GM12878 (cell line): ENCODE results near the gene ACTN2. TPM values are rescaled to one million over a fixed set of nuclear protein-coding genes. Genes with fewer than 3 reads are reported as not detected.
A peak's percentile ranks its signal among the peaks of the same experiment; 100 is the strongest.

Experiments used
- ATAC-seq: fragments of 200-7000 bp; cut with Tn5 transposase; 3 replicates; pipeline ENCODE4 v1.9.1; 2020; ENCODE audit warnings: mild to moderate bottlenecking, moderate library complexity
- BruUV-seq: library from RNA; stranded (reverse); fragments of 400-500 nt; replicated peaks from 2 replicates; lab custom pipeline; 2021; lab: Mats Ljungman, UMichigan
- CTCF ChIA-PET: fragments of 300-600 bp; sonication (Branson Sonifier 250); formaldehyde crosslinking; extraction: SDS; loops from one replicate; lab custom pipeline; 2021; ENCODE audit warnings: inconsistent platforms; lab: Yijun Ruan, JAX
- POLR2A ChIA-PET: fragments of 350-600 bp; formaldehyde crosslinking; extraction: SDS; loops from one replicate; lab custom pipeline; 2021; ENCODE audit warnings: inconsistent platforms; lab: Charles Lee
- RAD21 ChIA-PET: fragments of 300-600 bp; sonication (Branson Sonifier 250); formaldehyde crosslinking; loops from one replicate; lab custom pipeline; 2023; ENCODE audit warnings: antibody characterized with exemption; ENCODE audit not compliant: unreplicated experiment; lab: Charles Lee
- SMC1A ChIA-PET: fragments of 300-600 bp; sonication (Branson Sonifier 250); formaldehyde crosslinking; loops from one replicate; lab custom pipeline; 2023; ENCODE audit not compliant: unreplicated experiment, uncharacterized antibody; lab: Charles Lee
- DNase-seq: peaks from one replicate; pipeline ENCODE4 v3.0.0-alpha.2; 2011; ENCODE audit warnings: low read depth, low spot score
- FAIRE-seq: peaks from 3 replicates; lab custom pipeline; 2011; peaks lifted over from hg19 to GRCh38; lab: Jason Lieb, UNC
- H2AFZ ChIP-seq: 2 replicates; pipeline ENCODE4 v1.6.0; 2011; ENCODE audit warnings: low read depth, low read length, control low read depth; ENCODE audit not compliant: control insufficient read depth
- H3K27ac ChIP-seq: 2 replicates; pipeline ENCODE4 v1.5.1; 2011; ENCODE audit warnings: control low read depth; ENCODE audit not compliant: control insufficient read depth, insufficient read depth
- H3K27me3 ChIP-seq, 2 experiments: replicated peaks in 1 of 2; 2 replicates each; pipeline versions ENCODE4 v1.6.0 to v1.6.1; 2011; ENCODE audit warnings: low read length in 1 of 2; ENCODE audit not compliant: control insufficient read depth in 2 of 2, insufficient read depth in 2 of 2
- H3K36me3 ChIP-seq, 2 experiments: 2 replicates each; pipeline ENCODE4 v1.5.1; 2011; ENCODE audit warnings: low read length in 1 of 2; ENCODE audit not compliant: control insufficient read depth in 2 of 2, insufficient read depth in 2 of 2
- H3K4me1 ChIP-seq: 2 replicates; pipeline ENCODE4 v1.6.1; 2011; ENCODE audit warnings: mild to moderate bottlenecking, low read length, moderate library complexity, mixed read lengths; ENCODE audit not compliant: control insufficient read depth, insufficient read depth
- H3K4me2 ChIP-seq: 2 replicates; pipeline ENCODE4 v1.6.0; 2011; ENCODE audit warnings: control low read depth; ENCODE audit not compliant: control insufficient read depth, insufficient read depth
- H3K4me3 ChIP-seq: fragments of 200-600 bp; sonication (generic); 2 replicates; pipeline ENCODE4 v1.5.1; 2016
- H3K79me2 ChIP-seq: 2 replicates; pipeline ENCODE4 v1.6.0; 2011; ENCODE audit warnings: low read length; ENCODE audit not compliant: control insufficient read depth, insufficient read depth
- H3K9ac ChIP-seq: 2 replicates; pipeline ENCODE4 v1.8.0; 2011; ENCODE audit warnings: low read length, control low read depth, mixed read lengths; ENCODE audit not compliant: control insufficient read depth, insufficient read depth
- H3K9me3 ChIP-seq: replicated peaks from 3 replicates; pipeline ENCODE4 v1.5.1; 2011; ENCODE audit warnings: mild to moderate bottlenecking, low read length; ENCODE audit not compliant: control insufficient read depth, insufficient read depth
- H4K20me1 ChIP-seq: 2 replicates; pipeline ENCODE4 v1.6.0; 2011; ENCODE audit not compliant: control insufficient read depth, insufficient read depth
- EP300 ChIP-seq, 2 experiments: fragments of 150-350 bp in 1 of 2; IDR thresholded peaks; 2 replicates each; pipeline ENCODE4 v1.6.1; 2011 to 2012; ENCODE audit warnings: low read depth in 2 of 2, low read length in 2 of 2, borderline replicate concordance in 1 of 2, improper control_type of control experiment in 1 of 2, inconsistent platforms in 1 of 2; ENCODE audit not compliant: control insufficient read depth in 1 of 2
- ETV6 ChIP-seq, 2 experiments: fragments of 450-650 bp in 1 of 2; IDR thresholded peaks in 1 of 2; conservative IDR thresholded peaks in 1 of 2; 2 replicates each; pipeline ENCODE4 v1.6.1; 2014; ENCODE audit warnings: antibody characterized with exemption in 1 of 2, borderline replicate concordance in 1 of 2, low read depth in 1 of 2, mild to moderate bottlenecking in 1 of 2, moderate library complexity in 1 of 2
- HDAC2 ChIP-seq: fragments of 200-600 bp; sonication (generic); IDR thresholded peaks from 2 replicates; pipeline ENCODE4 v1.6.1; 2017
- HSF1 ChIP-seq: fragments of 150-350 bp; IDR thresholded peaks from 2 replicates; pipeline ENCODE4 v1.6.1; 2014; ENCODE audit warnings: mild to moderate bottlenecking, low read depth, low read length
- IRF3 ChIP-seq: fragments of 450-650 bp; IDR thresholded peaks from 2 replicates; pipeline ENCODE4 v1.6.1; 2014; ENCODE audit warnings: mild to moderate bottlenecking
- MTA2 ChIP-seq: fragments of 450-650 bp; IDR thresholded peaks from 2 replicates; pipeline ENCODE4 v1.6.1; 2016; ENCODE audit warnings: low read depth, mild to moderate bottlenecking, moderate library complexity
- SMAD5 ChIP-seq: IDR thresholded peaks from 2 replicates; pipeline ENCODE4 v1.6.1; 2016; ENCODE audit warnings: antibody characterized with exemption, low read depth
- SMC3 ChIP-seq: IDR thresholded peaks from 2 replicates; pipeline ENCODE4 v1.6.1; 2011; ENCODE audit warnings: low read length, improper control_type of control experiment, borderline replicate concordance
- USF2 ChIP-seq: IDR thresholded peaks from 2 replicates; pipeline ENCODE4 v1.6.1; 2011; ENCODE audit warnings: low read depth, low read length, improper control_type of control experiment, borderline replicate concordance
- WRNIP1 ChIP-seq: IDR thresholded peaks from 2 replicates; pipeline ENCODE4 v1.6.1; 2011; ENCODE audit warnings: low read depth, low read length, improper control_type of control experiment, borderline replicate concordance
- ZBED1 ChIP-seq: IDR thresholded peaks from 2 replicates; pipeline ENCODE4 v1.6.1; 2016; ENCODE audit warnings: borderline replicate concordance
- ZNF274 ChIP-seq: IDR thresholded peaks from one replicate; pipeline ENCODE4 v1.8.0; 2011; ENCODE audit not compliant: insufficient read length, insufficient read depth
- ZNF622 ChIP-seq: fragments of 450-650 bp; IDR thresholded peaks from 2 replicates; pipeline ENCODE4 v1.6.1; 2017; ENCODE audit warnings: mild to moderate bottlenecking, inconsistent platforms
- WGBS: methylation state at CpG from one replicate; pipeline ENCODE4 v1.1.6; 2016; ENCODE audit warnings: low lambda C conversion rate; ENCODE audit not compliant: insufficient replicate concordance, insufficient coverage; ENCODE audit errors: missing lambda C conversion rate; 5-methylcytosine and 5-hydroxymethylcytosine counted together
- in situ Hi-C: fragments of 300-500 bp; cut with MboI; formaldehyde crosslinking; loops from 9 replicates; pipeline ENCODE4 v1.14.3; 2018; ENCODE audit warnings: mixed read lengths
- intact Hi-C: fragments of 100-400 bp; cut with micrococcal nuclease; formaldehyde crosslinking; loops from one replicate; pipeline ENCODE4 v1.14.2; 2022; ENCODE audit not compliant: unreplicated experiment
- polyA plus RNA-seq, 11 experiments: library from polyadenylated mRNA; depleted of rRNA in 4 of 11; unstranded in 6 of 11; stranded (reverse) in 5 of 11; fragments of >200 nt; fragmentation: Nextera tagmentation in 4 of 11; fragmentation: Illumina TruSeq in 1 of 11; extraction: Ambion mirVana in 4 of 11; extraction: Trizol in 1 of 11; gene quantifications; 1 replicate in 1 of 11; 2 replicates in 10 of 11; pipeline versions ENCODE4 v1.2.1 to v1.2.3, GENCODE V29; 2011 to 2016; ENCODE audit warnings: inconsistent platforms in 2 of 11, missing spikeins in 2 of 11, low read depth in 1 of 11
- total RNA-seq, 4 experiments: library from RNA; depleted of rRNA in 3 of 4; stranded (reverse); fragments of >200 nt in 3 of 4; fragmentation: Illumina TruSeq in 1 of 4; extraction: Trizol in 1 of 4; gene quantifications; 2 replicates each; pipeline versions ENCODE4 v1.2.1 to v1.2.3, GENCODE V29; 2013 to 2021

Gene ACTN2
- total and polyA plus RNA-seq, 10 of the 15 experiments (the other 5 are each of a cell fraction or from before 2014, with no cell fraction given) = 0.10 TPM; not detected in 9

GRCh38 chr1:236685205-236685916 lies 938 bp upstream of the ACTN2 start:
- no peak for TF ChIP-seq MTA2
- TF ChIP-seq SMC3 = no peak
- TF ChIP-seq EP300 (IDR thresholded peaks at IDR 0.05; ENCODE audit: borderline replicate concordance in 1 of 2, control insufficient read depth in 1 of 2, low read depth in 2 of 2, low read length in 2 of 2) = no peak
- TF ChIP-seq WRNIP1 = no peak
- no peak for TF ChIP-seq HDAC2
- no peak for TF ChIP-seq ZNF622
- TF ChIP-seq ZBED1 = no peak
- no TSS peak for BruUV-seq
- no peak overlapping the region for H3K4me2 ChIP-seq
- no peak overlapping the region for H2AFZ ChIP-seq
- ATAC-seq = no peak
- ChIA-PET CTCF (no interaction called here), POLR2A (no interaction called here), RAD21 (no interaction called here), SMC1A (no interaction called here)
- no peak overlapping the region for H3K4me3 ChIP-seq
- peaks cover 2 to 3% of the 10 kb centered on the region in 2 experiments; a peak in 2 of 4 replicates for H3K27me3 ChIP-seq
- no peaks in the 10 kb centered on the region for H4K20me1 ChIP-seq
- intact Hi-C loops = no loop called here
- no peaks in the 10 kb centered on the region for H3K79me2 ChIP-seq
- H3K36me3 ChIP-seq = no peaks in the 10 kb centered on the region
- in situ Hi-C loops = no loop called here
- 73% methylated on average over 12 of the region's 12 CpGs for WGBS
- FAIRE-seq = no peak
- no peak overlapping the region for H3K27ac ChIP-seq
- no peak for DNase-seq
- no peaks in the 10 kb centered on the region for H3K4me1 ChIP-seq
- H3K9ac ChIP-seq = no peak overlapping the region
- no peaks in the 10 kb centered on the region for H3K9me3 ChIP-seq

- no peaks in the 10 kb centered on the region for H4K20me1 ChIP-seq
- H3K27ac ChIP-seq = no peak overlapping the region
- no peaks in the 10 kb centered on the region for H3K4me1 ChIP-seq
- no peaks in the 10 kb centered on the region for H3K36me3 ChIP-seq
- SMC1A ChIA-PET = no interaction called here
- H3K27me3 ChIP-seq = peaks cover 2 to 3% of the 10 kb centered on the region in 2 experiments; a peak in 2 of 4 replicates
- no peaks in the 10 kb centered on the region for H3K9me3 ChIP-seq
- intact Hi-C loops (no loop called here), in situ Hi-C loops (no loop called here)
- H3K4me2 ChIP-seq = 0 out of 2 replicates have a peak overlapping the region, but pooled peaks have one; percentile 33
- RAD21 ChIA-PET = no interaction called here
- no TSS peak for BruUV-seq
- H3K9ac ChIP-seq = no peak overlapping the region
- no peak overlapping the region for H3K4me3 ChIP-seq
- CTCF ChIA-PET = no interaction called here
- ATAC-seq (no peak), FAIRE-seq (no peak), DNase-seq (no peak)
- no peak overlapping the region; the same call in 1 of the 2 replicates for H2AFZ ChIP-seq
- 80% methylated on average over 21 of the region's 31 CpGs for WGBS
- POLR2A ChIA-PET = no interaction called here
- no peaks in the 10 kb centered on the region for H3K79me2 ChIP-seq
- no peak for TF ChIP-seq USF2
- TF ChIP-seq ZNF274 = no peak
- no peak for TF ChIP-seq IRF3
- TF ChIP-seq ETV6 (conservative IDR thresholded peaks at IDR 0.05 in 1 of 2, IDR thresholded peaks at IDR 0.05 in 1 of 2; ENCODE audit: borderline replicate concordance in 1 of 2, low read depth in 1 of 2) = no peak
- TF ChIP-seq HSF1 = no peak
- no peak for TF ChIP-seq SMAD5
- TF ChIP-seq ZNF622 = no peak
These were observed 489 bp downstream of the ACTN2 start for GRCh38 chr1:236686815-236687160.
